ENCODE data around the gene SLC9A9. TPM values are rescaled to one million over a fixed set of nuclear protein-coding genes. Genes with fewer than 3 reads are reported as not detected.
"Not testable (repeated sequence)": the region's sequence is repeated elsewhere in the genome, so short reads cannot be mapped to it uniquely, and the experiment has no call there.

The SLC9A9 gene
- total RNA-seq, 1 donor from 2014 or later = 5.6 TPM

- DNase-seq = peak; percentile 31
These were observed 383.4 kb downstream of the SLC9A9 start for GRCh38 chr3:143464850-143465249.

DNA sequence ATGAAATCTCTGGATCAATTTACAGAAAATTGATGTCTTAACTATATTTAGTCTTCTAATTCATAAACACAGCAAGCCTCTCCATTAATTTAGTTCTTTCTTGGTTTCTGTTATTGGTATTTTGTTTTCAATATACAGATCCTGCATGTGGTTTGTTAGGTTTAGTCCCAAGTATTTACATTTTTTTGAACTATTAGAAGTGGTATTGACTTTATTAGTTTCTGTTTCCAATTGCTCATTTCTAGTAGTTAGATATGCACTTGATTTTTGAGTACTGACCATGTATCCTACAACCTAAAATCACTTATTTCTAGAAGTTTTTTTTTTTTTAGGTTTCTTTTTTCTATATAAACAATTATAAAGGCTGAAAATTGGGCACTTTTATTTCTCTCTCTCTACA is 392.8 kb downstream of the SLC9A9 start:
- intact Hi-C loops (cut with micrococcal nuclease) = no loop called here
- DNase-seq (no peak), ATAC-seq (no peak)

More at GRCh38 chr3:143464850-143465249, 383.4 kb downstream of the SLC9A9 start:
- intact Hi-C loops (cut with micrococcal nuclease) = no loop called here
- no peak for ATAC-seq

GRCh38 chr3:143450632-143451031 is 397.6 kb downstream of the SLC9A9 start:
- no peak for ATAC-seq
- intact Hi-C loops (cut with micrococcal nuclease) = no loop called here

GRCh38 chr3:143447491-143447890 is 400.8 kb downstream of the SLC9A9 start:
- no peak for ATAC-seq
- no peak for DNase-seq
- intact Hi-C loops (cut with micrococcal nuclease) = no loop called here

More at GRCh38 chr3:143450632-143451031, 397.6 kb downstream of the SLC9A9 start:
- DNase-seq = no peak

GRCh38 chr3:143445118-143445517 is 403.1 kb downstream of the SLC9A9 start:
- no peak for DNase-seq
- intact Hi-C loops (cut with micrococcal nuclease) = no loop called here
- no peak for ATAC-seq

DNA sequence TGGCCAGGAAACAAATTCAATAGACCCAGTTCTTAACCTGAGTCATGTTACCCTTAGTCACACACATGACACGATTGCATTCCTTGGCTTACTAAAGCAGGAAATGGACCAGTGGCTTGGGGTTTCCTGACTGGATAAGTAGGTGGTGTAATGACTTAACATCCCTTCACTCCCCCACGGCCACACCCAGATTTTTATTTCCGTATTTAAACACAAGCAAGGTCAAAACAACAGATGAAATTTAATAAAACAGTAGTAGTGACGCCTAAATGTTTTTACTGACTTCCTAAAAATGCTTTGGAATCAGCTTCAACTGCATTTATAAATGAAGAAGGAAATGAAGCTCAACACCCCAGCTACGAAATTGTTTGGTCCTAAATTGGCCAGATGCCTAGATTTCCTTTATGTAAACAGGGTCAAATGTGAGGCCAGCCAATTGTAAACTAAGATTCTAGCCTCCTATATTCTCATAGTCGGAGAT is 404.4 kb downstream of the SLC9A9 start:
- DNase-seq (no peak), ATAC-seq (peak; percentile 93)
- intact Hi-C loops (cut with micrococcal nuclease) = no loop called here

GRCh38 chr3:143442814-143443447 is 405.3 kb downstream of the SLC9A9 start:
- intact Hi-C loops (cut with micrococcal nuclease) = no loop called here
- ATAC-seq (no peak), DNase-seq (no peak)

GRCh38 chr3:143441516-143442171 is 406.6 kb downstream of the SLC9A9 start:
- ATAC-seq (no peak), DNase-seq (no peak)
- intact Hi-C loops (cut with micrococcal nuclease) = no loop called here

- intact Hi-C loops (cut with micrococcal nuclease) = no loop called here
- ATAC-seq (no peak), DNase-seq (no peak)
These were observed 408.5 kb downstream of the SLC9A9 start for GRCh38 chr3:143439817-143440216.

GRCh38 chr3:143437405-143437804 is 410.9 kb downstream of the SLC9A9 start:
- DNase-seq = no peak
- no peak for ATAC-seq
- intact Hi-C loops (cut with micrococcal nuclease) = no loop called here

- no peak for DNase-seq
- no peak for ATAC-seq
- intact Hi-C loops (cut with micrococcal nuclease) = no loop called here
These were observed 411.9 kb downstream of the SLC9A9 start for GRCh38 chr3:143436231-143436930.

DNA sequence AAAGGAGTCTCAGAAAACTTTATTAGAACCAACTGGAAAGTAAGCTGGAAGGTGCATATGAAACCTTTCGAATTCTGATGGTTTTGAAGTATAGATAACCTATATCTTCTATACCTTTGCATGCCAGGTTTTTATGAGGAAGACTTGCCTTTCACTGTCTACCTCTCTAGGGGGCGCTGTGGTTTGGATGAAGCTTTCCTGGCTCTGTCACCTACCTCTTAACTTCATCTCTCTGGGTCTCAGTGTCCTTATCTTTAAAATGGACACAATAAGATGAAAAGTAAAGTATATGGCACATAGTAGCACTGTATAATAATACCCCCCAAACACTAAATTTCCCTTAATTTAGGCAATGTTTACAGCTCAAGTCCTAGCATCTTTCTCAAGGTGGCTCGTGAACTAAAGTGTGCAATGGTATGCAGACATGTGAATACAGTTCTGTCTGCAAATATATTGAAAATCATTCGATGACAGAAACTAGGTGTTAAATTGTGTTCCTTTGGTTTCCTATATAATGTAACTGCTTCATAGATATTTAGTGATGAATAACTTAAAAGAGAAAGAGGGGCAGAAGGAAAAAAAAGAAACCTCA is 414.4 kb downstream of the SLC9A9 start:
- intact Hi-C loops (cut with micrococcal nuclease) = no loop called here
- DNase-seq (no peak), ATAC-seq (no peak)

DNA sequence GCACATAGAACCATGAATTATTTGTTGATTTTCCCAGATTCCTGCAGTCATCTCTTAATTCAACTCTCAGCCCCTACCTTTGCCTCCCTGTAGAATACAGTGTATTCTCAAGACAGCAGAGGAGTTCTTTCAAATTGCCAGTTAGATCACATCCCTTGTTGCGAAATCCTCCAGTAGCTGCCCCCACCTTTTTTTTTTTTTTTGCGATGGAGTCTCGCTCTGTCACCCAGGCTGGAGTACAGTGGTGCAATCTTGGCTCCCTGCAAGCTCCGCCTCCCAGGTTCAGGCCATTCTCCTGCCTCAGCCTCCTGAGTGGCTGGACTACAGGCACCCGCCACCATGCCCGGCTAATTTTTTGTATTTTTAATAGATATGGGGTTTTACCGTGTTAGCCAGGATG is 417.0 kb downstream of the SLC9A9 start:
- intact Hi-C loops (cut with micrococcal nuclease); DNase-seq; ATAC-seq: not testable (repeated sequence)

DNA sequence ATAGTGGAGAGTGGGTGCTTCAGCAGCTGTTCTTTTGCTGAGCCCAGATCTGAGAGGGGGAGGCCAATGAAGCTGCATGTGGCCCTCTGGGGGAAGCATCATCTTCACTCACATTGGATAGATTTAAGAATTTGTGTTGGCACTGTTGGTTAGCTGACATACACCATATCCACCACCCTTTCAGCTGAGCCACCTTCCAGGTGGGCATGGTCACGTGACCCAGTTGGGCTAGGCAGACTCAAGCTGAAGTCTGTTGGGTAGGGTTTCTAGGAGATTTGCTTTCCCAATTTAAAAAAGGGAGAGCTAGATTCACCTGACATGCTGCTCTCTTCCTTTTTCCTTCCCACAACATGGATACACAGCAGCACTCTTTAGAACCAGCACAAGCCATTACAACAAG is 417.7 kb downstream of the SLC9A9 start:
- no peak for ATAC-seq
- intact Hi-C loops (cut with micrococcal nuclease) = no loop called here
- DNase-seq = no peak

DNA sequence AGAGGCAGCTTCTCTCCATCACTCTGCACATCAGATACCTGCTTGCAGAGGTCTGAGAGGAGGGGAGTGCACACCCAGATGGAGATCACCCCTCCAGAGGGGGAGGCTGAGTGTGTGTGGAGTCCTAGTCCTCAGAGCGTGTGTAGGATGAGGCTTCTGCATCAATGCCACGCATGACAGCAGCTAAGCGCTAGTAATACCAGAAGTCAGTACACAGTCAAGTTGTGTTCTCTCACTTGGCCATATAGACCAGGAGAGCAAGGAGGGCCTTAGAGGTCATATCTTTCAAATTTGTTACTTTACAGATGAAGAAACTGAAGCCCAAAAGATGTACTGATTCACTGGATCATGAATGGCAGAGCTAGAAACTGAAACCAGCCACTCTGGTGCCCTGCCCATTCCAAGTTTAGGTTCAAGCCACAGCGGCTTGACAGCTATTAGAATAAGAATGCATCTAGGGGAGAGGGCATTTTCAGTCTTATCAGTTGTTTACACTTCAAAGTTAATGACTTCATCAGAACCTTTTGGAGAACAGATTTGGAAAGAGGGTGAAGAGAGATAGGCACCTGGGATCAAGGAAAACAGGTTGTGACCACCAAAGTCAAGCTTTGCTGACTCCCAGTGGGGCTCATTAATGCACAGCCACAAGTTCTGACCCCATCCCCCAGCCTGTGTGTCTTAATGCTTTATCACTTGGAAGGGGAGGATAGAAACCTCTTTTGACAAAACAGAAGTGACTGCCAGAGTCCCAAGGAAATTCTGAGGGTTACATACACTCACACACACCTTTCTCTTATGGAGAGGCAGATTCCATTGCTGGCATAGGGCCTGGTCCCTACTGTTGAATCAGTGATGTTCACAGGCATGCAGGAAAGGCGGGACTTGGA is 418.4 kb downstream of the SLC9A9 start:
- no peak for ATAC-seq
- intact Hi-C loops (cut with micrococcal nuclease) = no loop called here
- no peak for DNase-seq

DNA sequence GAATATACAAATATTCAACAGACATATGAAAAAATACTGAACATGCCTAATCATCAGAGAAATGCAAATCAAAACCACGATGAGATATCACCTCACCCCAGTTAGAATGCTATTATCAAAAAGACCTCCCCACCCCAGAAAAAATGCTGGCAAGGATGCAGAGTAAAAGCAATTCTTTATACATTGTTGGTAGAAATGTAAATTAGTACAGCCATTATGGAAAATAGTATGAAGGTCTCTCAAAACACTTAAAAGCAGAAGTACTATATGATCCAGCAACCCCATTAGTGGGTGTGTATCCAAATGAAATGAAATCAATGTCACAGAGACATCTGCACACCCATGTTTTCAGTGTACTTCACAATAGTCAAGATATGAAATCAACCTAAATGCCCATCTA is 420.0 kb downstream of the SLC9A9 start:
- DNase-seq (no peak), ATAC-seq (no peak)
- intact Hi-C loops (cut with micrococcal nuclease) = no loop called here

DNA sequence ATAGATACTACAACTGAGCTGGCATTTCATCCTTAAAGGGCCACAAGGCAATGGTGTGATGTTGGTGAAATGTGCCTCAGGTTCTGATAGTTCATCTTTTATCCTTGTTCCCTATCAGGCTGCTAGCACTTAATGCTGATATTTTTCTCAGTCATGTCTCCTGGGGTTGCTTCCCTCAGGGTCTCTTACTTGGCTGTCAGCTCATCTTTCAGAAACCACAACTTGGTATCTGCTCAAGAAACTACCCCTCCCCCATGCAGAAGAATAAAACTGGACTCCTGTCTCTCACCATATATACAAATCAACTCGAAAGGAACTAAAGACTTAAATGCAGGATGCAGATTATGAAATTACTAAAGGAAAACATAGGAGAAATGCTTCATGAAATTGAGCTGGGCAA is 420.6 kb downstream of the SLC9A9 start:
- intact Hi-C loops (cut with micrococcal nuclease) = no loop called here
- DNase-seq (no peak), ATAC-seq (no peak)

DNA sequence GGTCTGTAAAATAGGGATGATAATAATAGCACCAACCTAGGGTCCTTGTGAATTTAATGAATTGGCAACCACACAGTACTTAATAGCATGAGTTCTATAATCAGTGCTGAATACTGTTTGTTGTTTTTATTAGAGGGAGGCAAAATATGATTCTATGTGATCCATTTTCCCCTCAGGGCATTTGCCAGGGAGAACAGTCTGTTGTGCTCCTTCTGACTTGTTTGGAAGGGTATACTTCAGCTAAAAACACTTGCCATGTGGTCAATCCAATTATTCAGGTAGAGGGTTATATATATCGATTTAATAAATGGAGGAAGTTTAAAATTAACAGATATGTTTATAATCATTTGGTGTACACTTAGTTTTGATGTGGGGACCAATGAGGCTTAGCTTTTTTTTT is 423.4 kb downstream of the SLC9A9 start:
- DNase-seq = no peak
- intact Hi-C loops (cut with micrococcal nuclease) = no loop called here
- ATAC-seq = no peak

DNA sequence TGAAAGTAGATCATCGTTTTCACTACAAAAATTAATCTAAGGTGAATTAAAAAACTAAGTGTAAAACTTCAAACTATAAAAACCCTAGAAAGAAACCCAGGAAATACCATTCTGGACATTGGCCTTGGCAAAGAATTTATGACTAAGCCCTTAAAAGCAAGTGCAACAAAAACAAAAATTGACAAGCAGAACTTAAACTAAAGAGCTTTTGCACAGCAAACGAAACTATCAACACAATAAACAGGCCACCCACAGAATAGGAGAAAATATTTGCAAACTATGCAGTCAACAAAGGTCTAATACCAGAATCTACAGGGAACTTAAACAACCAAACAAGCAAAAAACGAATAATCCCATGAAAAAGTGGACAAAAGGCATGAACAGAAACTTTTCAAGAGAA is 426.7 kb downstream of the SLC9A9 start:
- intact Hi-C loops (cut with micrococcal nuclease) = no loop called here
- no peak for DNase-seq
- no peak for ATAC-seq

Measured in left ventricle myocardium superior (tissue), 1 donor.